Right hindlimb (tissue), 1 donor: ENCODE results near the gene RABL2A.
"Not testable (repeated sequence)": the region's sequence is repeated elsewhere in the genome, so short reads cannot be mapped to it uniquely, and the experiment has no call there.

Experiments used
- DNase-seq: peaks from one replicate; pipeline ENCODE4 v3.0.0-alpha.2; 2018

The RABL2A gene

GRCh38 chr2:113690871-113691270 is 63.8 kb downstream of the RABL2A start:
- not testable (repeated sequence) for DNase-seq
